SK-N-MC (cell line): Measurements from ENCODE around the gene CPXM2.

ENCODE experiments used
- EZH2 ChIP-seq: fragments of 200-600 bp; sonication (generic); IDR thresholded peaks from one replicate; pipeline ENCODE4 v1.6.1; 2017; ENCODE audit warnings: antibody characterized with exemption
- POLR2AphosphoS5 ChIP-seq: IDR thresholded peaks from 2 replicates; pipeline ENCODE4 v1.6.1; 2012; ENCODE audit warnings: mild to moderate bottlenecking, low read depth, low read length, borderline replicate concordance

DNA sequence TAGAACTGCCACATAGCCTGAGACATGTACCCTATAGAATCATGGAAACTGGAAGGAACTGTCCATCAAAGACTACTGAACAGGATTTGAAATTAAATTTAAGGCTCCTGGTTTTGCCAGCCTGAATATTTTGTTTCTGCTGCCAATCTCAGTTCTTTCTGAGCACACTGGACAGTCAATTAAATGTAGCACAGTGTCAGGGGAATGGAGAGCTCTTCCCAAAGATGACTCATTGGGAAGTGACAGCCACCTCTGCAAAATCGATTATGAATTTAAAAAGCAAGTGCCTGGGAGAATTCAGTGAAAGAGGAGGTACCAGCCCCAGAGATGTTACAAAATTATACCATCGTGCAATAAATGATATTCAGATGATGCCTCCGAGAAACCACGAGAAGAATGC is 47.8 kb downstream of the CPXM2 start:
- no peak for TF ChIP-seq EZH2
- TF ChIP-seq POLR2AphosphoS5, result no peak
